GM18526 (cell line): Measurements from ENCODE around the gene THBS3.

ENCODE experiments used
- POLR2A ChIP-seq: IDR thresholded peaks from 3 replicates; pipeline ENCODE4 v1.6.1; 2011; ENCODE audit not compliant: insufficient read length; ENCODE audit errors: extremely low read depth

THBS3 gene

DNA sequence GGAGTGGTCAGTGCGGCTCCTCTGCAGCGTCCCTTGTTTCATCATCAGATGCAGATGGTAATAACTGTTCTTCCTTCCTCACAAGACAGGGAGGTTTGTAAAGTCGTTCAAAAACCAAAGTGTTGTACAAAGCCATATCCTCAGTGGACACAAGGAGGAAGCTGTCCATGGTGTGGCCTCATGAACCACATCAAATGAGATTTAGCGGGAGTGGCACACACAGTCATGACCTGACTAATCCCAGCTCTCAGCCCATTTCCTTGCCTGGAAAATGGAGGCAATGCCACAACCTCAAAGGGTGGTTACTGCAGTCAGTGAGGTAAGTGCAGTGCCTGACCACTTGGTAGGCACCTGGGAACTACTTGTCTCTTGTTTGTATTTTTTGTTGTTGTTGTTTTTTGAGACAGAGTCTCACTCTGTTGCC is 34.2 kb upstream of the THBS3 start:
- no peak for TF ChIP-seq POLR2A

DNA sequence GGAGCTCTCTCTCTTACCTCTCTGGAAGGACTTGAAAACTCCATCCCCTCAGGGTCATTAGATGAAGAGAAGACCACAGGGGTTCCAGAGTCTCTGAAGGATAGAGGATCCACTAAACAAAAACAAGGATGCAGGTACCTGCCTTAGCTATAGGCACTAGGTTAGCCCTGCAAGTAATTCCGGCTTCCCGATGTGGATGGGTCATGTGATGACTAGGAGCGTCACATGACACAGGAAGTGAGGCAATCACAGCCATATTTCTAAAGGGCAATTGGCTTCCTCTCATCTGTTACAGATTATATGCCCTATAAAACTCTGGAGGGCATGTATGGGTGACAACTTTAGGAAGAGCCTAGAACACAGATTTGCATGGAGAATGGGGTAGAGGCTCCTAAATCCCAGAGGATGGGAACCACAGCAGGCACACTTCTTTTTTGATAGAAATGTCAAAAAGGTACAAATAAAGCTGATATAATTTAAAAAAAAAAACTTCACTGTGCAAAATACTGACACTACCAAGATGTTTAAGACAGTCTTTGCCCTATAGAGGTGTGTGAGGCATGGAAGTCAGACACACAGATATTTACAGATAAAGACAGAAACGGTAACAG is 33.5 kb upstream of the THBS3 start:
- no peak for TF ChIP-seq POLR2A

DNA sequence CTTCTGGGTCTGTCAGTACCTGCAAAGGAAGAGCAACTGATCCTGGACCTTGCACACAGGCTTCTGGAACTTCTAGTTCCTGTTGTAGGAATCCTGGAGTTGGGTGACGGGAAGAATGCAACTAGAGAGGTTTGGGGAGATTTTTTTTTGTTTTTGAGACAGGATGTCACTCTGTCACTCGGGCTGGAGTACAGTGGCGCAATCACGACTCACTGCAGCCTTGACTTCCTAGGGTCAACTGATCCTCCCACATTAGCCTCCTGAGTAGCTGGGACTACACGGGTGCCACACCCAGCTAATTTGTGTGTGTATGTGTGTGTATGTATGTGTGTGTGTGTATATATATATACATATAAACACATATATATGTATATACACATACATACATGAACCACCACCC is 28.8 kb upstream of the THBS3 start:
- no peak for TF ChIP-seq POLR2A

DNA sequence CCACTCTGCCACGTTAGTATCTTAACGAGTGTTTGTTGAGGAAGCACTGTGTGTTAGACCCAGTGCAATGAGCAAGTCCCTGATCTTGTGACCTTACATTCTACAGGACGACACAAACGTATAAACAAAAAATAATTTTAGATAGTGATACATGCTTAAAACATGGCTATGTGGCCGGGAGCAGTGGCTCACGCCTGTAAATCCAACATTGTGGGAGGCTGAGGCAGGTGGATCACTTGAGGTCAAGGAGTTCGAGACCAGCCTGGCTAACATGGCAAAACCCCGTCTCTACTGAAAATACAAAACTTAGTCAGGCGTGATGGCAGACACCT is 20.4 kb upstream of the THBS3 start:
- no peak for TF ChIP-seq POLR2A

DNA sequence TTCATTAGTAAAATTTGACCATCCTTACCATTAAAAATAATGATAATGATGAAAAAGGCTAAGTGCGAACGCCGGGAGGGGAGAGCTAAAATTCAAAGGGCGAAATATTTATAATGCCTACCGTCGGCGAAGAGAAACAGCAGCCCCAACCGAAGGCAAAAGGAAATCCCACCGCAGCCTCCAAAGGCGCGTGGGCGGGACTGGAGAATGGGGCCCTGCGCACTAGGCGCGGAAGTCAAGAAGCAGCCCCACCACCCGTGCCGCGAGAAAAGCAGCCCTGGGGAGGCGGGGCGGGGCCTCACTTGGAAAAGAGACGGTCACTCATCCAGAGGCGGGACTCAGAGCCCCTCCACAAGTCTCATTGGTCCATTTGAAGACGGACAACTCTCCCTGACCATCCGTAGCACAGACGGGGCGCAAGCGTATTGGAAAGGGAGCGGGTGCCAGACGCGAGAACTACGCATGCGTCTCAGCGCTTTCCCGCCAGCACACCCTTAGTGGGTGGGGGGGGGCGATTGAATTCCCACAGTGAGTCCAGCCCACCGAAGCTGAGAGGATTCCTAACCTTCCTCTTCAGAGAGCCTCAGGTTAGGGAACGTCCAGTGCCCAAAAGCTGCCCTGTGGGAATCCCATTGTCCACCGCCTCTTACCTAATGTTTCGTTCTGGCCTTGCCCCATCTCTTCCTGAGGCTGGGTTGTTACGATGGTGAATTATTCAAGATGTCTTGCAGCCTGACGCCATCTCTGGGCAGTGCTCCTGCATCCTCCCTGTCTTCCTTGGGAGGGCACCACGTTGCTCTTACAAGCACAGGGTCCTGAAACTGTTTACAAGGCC is 19.8 kb upstream of the THBS3 start:
- TF ChIP-seq POLR2A, result peak; percentile 80

DNA sequence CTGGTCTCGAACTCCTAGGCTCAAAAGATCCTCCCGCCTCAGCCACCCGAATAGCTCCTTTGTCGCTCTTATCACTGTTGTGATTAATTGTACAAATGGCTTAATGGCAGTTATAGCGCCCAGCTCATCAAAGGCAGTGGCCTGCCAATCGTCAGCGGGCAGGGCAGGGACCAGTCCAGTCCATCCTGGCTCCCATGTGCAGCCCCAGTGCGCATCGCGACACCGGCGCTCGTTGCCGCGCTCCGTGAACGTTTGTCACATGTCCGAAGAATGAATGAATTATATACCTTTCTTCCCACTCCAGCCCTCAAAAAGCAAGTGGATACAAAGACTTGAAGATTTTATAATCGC is 19.2 kb upstream of the THBS3 start:
- TF ChIP-seq POLR2A, result no peak

DNA sequence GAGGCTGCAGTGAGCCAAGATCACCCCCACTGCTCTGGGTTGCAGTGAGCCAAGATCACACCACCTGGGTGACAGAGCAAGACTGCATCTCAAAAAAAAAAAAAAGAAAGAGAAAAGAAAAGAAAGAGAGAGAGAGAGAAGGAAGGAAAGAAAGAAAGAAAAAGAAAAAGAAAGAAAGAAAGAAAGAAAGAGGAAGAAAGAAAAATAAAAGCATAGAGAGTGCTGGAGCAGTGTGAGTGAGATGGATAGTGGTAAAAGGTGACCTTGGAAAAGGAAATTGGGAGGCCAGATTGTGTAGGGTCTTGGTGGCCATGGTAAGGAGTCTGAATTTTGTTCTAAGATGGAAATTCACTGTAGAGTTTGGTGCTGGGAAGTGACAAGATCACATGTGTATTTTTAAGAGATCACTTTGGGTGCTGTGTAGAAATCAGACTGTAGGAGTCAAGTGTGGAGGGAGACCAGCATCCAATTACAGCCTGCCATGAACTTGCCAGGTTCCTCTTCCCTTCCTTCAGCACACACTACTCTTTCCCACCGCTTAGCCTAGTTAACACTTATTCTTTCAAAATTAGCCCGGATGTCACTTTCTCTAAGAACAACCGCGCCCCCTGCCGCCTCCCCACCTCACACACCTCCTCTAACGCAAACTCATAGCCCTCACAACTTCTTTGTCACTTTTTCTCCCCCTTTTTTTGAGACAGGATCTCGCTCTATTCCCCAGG is 18.7 kb upstream of the THBS3 start:
- no peak for TF ChIP-seq POLR2A

DNA sequence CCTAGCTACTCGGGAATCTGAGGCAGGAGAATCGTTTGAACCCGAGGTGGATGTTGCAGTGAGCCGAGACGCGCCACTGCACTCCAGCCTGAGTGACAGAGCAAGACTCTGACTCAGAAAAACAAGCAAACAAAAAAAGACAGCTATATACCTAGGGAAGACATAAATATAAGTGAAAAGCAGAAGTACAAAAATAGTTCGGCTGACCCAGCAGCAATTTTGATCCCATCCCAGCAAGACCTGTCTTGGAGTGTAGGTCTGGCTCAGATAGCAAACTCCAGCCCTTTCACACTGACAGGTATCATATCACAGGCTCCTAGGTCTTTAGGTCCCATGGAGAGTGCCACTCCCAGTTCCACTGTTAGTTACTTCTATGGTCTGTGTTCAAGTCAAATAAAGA is 15.3 kb upstream of the THBS3 start:
- TF ChIP-seq POLR2A, result no peak

DNA sequence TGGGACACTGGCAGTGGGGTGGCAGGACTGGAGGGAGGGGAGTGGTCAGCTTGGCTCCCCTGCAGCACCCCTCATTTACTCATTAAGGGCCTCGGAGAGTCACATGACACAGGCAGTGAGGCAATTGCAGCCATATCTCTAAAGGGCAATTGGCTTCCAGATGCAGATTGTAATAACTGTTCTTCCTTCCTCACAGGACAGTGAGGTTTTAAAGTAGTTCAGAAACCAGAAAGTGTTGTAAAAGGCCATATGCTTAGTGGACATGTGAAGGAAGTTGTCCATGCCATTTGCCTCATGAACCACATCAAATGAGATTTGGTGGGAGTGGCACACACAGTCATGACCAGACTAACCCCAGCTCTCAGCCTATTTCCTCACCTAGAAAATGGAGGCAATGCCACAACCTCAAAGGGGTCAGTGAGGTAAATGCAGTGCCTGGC is 11.9 kb upstream of the THBS3 start:
- TF ChIP-seq POLR2A, result no peak

DNA sequence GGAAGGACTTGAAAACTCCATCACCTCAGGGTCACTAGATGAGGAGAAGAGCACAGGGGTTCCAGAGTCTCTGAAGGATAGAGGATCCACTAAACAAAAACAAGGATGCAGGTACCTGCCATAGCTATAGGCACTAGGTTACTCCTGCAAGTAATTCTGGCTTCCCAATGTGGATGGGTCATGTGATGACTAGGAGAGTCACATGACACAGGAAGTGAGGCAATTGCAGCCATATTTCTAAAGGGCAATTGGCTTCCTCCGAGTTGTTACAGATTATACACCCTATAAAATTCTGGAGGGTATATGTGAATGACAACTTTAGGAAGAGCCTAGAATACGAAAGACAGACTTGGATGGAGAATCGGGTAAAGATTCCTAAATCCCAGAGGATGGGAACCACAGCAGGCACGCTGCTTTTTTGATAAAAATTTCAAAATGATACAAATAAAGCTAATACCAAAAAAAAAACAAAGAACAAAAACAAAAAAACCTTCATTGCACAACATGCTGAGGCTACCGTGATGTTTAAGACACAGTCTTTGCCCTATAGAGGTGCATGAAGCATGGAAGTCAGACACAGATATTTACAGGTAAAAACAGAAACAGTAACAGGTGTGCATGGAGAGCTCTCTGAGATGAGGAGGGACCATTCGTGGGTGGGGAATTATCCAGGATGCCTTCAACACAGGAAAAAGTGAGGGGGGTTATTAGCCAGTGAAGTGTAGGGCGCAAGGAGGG is 11.3 kb upstream of the THBS3 start:
- TF ChIP-seq POLR2A, result no peak

DNA sequence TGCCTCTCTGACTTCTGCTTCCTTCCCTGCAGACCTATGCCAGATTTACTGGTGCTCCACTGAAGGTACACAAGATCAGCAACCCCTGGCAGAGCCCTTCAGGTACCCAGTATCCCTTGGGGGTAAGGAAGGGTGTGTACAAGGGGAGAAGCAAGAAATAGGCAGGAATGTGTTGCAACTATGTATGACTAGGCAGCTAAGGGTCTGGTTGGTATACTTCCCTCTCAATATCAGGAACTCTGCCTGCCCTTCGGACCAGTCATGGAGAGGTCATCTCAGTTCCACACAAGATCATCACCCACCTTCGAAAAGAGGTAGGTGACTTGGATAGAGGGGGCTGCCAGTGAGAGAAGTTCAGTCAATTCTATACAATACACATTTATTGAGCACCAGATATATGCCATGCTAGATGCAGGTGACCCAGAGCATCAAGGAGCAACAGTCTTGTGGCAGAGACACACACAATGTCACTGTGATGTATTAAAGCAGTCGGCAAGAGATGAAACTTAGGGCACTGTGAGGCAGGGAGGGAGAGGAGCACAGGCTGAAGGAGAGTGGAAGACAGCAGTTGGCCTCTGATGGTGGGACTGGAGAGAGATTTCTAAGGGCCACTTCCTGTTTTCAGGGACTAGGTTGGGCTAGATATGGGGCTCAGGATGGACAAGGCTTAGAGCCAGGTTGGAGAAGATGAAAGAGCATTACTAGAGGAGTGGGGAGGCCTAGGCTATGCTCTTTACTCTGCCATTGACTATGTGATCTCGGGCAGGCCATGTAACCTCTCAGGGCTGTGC is 2.8 kb upstream of the THBS3 start:
- no peak for TF ChIP-seq POLR2A

DNA sequence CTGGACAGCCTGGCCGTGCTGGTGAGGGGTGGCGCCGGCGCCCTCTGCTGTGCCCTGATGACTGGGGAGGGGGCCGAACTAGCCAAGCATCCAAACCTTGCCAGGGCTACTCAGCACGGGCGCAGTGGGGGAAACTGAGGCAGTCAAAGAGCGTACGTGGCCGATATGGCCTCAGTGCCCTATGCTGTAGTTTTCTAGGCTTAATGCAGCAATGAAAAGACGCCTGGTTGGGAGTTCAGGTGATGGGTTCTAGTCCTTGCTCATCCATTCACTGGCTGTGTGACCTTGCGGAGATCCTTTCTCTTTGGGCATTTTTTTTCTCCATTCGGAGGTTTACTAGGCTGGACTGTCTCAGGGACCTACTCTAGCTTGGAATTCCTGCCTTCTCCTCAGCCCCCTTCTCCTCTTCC is 1.6 kb upstream of the THBS3 start:
- no peak for TF ChIP-seq POLR2A

DNA sequence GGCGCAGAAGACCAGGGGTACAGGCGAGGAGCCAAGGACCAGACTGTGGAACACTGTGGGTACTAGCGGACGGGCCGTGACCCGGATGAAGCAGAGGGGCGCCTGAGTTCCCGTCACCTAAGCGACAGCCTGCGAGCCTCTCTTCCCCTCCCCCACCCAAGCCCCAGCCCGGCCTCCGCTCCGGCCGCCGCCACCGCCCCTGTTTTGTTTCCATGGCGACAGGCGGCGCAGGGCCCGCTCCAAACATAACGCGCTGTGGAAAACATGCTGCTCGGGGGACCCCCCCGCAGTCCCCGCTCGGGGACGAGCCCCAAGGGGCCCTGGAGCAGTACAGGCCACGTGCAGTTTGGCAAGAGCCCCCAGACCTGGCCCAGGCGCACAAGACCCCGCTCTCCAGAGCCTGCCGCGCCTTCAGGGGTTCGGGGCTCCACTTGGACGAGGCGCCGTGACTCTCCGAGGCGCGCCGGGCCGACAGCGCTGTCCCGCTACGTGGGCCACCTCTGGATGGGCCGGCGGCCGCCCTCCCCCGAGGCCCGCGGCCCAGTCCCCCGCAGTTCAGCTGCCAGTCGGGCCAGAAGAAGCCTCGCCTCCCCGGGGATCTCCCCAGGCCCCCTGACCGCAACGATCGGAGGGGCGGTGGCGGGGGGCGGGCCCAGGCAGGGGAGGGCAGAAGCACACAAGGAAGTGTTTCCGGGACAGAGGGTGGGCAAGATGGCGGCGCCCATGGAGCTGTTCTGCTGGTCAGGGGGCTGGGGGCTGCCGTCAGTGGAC is 1.0 kb upstream of the THBS3 start, which contains the start of gene MTX1:
TSS of gene MTX1 (plus strand) at position 155 of the 771 bp plus-strand sequence. CDS start at position 265, 110 bp downstream.
- TF ChIP-seq POLR2A, result peak; percentile 62
